Testis (tissue), 2 donors: ENCODE measurements around the gene DNASE1L3.

Experiments
- CTCF ChIP-seq, 3 experiments: fragments of 450-650 bp in 2 of 3; fragments of 200-600 bp in 1 of 3; sonication (generic) in 1 of 3; IDR thresholded peaks; one replicate each; pipeline ENCODE4 v1.5.1; 2016 to 2019; ENCODE audit warnings: antibody characterized with exemption in 3 of 3, mild to moderate bottlenecking in 2 of 3, moderate library complexity in 1 of 3
- POLR2A ChIP-seq: fragments of 450-650 bp; IDR thresholded peaks from one replicate; pipeline ENCODE4 v1.6.1; 2017; ENCODE audit warnings: antibody characterized with exemption, mild to moderate bottlenecking, moderate library complexity

DNA sequence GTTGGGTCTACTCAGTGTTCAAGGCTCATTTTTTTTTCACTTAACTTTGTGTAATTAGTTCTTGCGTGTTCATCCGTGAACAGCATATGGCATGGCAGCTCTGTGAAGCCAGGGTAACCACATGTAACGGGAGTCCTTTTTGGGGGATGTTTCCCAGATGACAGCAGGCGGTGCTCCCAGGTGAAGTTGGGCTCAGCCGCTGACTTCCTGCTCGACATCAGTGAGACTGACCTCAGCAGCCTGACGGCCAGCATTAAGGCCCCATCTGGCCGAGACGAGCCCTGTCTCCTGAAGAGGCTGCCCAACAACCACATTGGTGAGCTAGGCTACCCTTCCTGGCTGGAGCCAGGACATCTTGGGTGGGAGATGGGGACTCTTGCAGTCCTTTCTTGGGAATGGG lies 62.7 kb downstream of the DNASE1L3 start:
- TF ChIP-seq CTCF (IDR thresholded peaks at IDR 0.05): no peak
- no peak for TF ChIP-seq POLR2A
